GM18858 (cell line): ENCODE measurements around the gene P2RY11.

Experiments used
- ATAC-seq: cut with Tn5 transposase; IDR thresholded peaks from one replicate; pipeline ENCODE4 v1.9.1; 2021; ENCODE audit not compliant: unreplicated experiment

P2RY11 gene

GRCh38 chr19:10137751-10138682, 26.5 kb downstream of the P2RY11 start:
- no peak for ATAC-seq

- no peak for ATAC-seq
These were observed 27.6 kb downstream of the P2RY11 start for GRCh38 chr19:10138879-10139795.

- ATAC-seq: no peak
These were observed 28.5 kb downstream of the P2RY11 start for GRCh38 chr19:10139952-10140351.

- no peak for ATAC-seq
These were observed 30.0 kb downstream of the P2RY11 start for GRCh38 chr19:10141479-10141878.

DNA sequence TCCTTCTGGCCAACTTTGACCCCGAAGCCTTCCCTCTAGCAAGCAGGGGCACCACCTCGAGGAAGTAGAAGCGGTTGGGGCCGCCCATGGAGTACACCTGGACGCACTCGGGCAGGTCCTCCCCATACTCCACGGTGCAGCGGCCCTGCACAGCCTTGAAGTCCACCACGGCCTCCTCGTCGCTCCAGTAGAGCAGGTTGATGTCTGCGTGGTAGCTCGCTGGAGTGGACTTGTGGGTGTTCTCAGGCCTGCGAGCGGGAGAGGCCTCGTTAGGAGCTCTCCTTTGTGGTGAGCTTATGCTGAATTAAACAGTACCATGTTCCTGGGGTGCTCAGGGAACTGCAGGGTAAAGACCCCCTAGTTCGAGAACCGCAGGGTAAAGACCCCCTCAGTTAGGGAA, 30.5 kb downstream of the P2RY11 start:
- ATAC-seq: no peak

- no peak for ATAC-seq
These were observed 31.3 kb downstream of the P2RY11 start for GRCh38 chr19:10142701-10143375.

- ATAC-seq: no peak
These were observed 32.2 kb downstream of the P2RY11 start for GRCh38 chr19:10143681-10144080.

- no peak for ATAC-seq
These were observed 32.9 kb downstream of the P2RY11 start for GRCh38 chr19:10144361-10144760.

- no peak for ATAC-seq
These were observed 33.5 kb downstream of the P2RY11 start for GRCh38 chr19:10145031-10145430.

GRCh38 chr19:10146142-10146541, 34.6 kb downstream of the P2RY11 start:
- ATAC-seq: no peak

- ATAC-seq: no peak
These were observed 37.9 kb downstream of the P2RY11 start for GRCh38 chr19:10149427-10149826.

- no peak for ATAC-seq
These were observed 40.0 kb downstream of the P2RY11 start for GRCh38 chr19:10151521-10151920.

GRCh38 chr19:10152100-10152499, 40.6 kb downstream of the P2RY11 start:
- ATAC-seq: no peak

- no peak for ATAC-seq
These were observed 44.3 kb downstream of the P2RY11 start for GRCh38 chr19:10155839-10156238.

- no peak for ATAC-seq
These were observed 46.6 kb downstream of the P2RY11 start for GRCh38 chr19:10158071-10158470.

GRCh38 chr19:10158485-10158884, 47.0 kb downstream of the P2RY11 start:
- no peak for ATAC-seq

DNA sequence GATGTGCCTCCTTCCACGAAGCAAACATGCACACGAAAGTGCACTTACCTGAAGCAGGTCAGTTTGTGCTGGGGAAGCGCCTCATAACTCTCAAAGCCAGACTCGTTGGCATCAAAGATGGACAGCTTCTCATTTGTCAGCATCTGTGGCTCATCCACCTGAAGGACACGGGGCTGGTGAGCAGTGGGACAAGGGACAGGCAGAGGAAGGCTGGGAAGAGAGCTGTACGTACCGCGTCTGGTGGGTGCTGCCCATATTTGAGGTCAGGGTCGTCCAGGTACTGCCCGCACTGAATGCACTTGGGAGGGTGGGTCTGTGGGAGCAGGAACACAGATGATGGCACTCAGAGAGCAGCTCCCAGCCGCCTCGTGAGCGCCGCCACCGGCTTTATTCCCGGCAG, 48.1 kb downstream of the P2RY11 start:
- ATAC-seq: no peak

- ATAC-seq: no peak
These were observed 52.0 kb downstream of the P2RY11 start for GRCh38 chr19:10163536-10163935.
